Measurements from ENCODE around the gene CATSPER2.
"Not testable (repeated sequence)": the region's sequence is repeated elsewhere in the genome, so short reads cannot be mapped to it uniquely, and the experiment has no call there.

Gene CATSPER2

DNA sequence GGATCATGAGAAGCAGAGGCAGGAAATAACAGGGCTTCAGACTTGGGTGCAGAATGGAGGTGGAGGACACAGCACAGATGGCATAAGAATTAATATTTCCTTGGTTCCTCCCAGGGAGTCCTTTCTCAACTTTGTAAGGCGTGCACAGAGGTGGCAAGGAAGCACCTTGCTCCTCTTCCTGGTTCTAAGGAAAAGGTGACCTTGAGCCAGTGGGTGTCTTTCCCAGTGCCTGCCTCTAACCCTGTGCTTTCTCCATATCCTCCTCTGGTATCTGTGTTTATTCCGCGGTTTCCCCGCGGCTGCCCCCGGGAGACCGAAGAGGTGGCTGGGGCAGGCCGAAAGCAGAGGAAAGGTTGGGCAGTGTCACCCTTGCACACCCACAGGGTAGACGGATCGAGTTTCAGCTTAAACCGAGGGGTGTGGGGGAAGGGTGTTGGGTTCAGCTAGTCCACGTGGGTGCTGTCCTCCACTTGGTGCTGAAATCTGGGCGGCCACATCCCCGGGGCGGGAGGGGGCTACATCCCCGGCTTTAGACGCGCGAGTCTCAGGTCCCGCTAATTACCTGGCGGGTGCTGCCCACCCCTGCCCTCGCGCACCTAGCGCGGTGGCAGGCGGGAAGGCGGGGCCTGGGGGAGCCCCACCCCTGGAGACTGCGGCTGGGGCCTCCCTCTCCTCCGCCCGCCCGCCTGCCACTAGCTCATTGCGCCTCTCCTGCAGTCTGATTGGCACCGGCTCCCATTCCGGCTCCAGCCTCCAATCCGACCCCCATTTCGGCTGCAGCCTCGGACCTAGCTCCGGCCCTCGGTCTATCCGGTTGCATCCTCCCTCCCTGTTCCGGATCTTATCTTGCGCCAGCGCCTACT is 55.1 kb downstream of the CATSPER2 start, which contains the start of gene CKMT1B:
CKMT1B (plus strand) TSS at position 700 of the 863 bp plus-strand sequence. CDS start 192 bp downstream, outside the sequence.
- not testable (repeated sequence) for DNase-seq (ENCODE audit: low spot score)

DNA sequence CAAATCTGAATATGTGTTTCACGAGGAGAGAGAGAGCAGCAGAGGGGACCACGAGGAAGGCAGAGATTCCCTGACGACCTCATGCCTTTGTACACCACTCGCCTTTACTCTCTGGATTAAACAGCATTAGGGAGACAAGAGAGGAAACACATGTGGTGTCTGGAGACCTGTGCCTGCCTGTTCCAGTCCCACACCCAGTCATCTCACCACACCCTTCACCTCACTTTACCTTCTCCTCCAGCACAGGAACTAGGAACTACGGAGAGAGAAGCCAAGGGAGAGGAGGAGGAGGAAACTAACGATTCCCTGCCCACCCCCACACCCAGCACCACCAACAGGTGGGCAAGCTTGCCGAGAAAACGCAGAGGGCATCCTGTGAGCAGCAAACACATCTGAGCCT is 55.8 kb downstream of the CATSPER2 start:
- not testable (repeated sequence) for DNase-seq (ENCODE audit: low spot score)

- DNase-seq (ENCODE audit: low spot score) = not testable (repeated sequence)
Observed at GRCh38 chr15:43589778-43590466, 58.7 kb downstream of the CATSPER2 start, which contains the start of gene PPIP5K1. Gene PPIP5K1 (minus strand): TSS chr15:43590208. CDS start chr15:43584504, 5,704 bp downstream.
